HepG2 (cell line): ENCODE results near the gene TBC1D4. TPM values are rescaled to one million over a fixed set of nuclear protein-coding genes. Genes with fewer than 3 reads are reported as not detected.

Experiments
- ATAC-seq: fragments of 200-7000 bp; cut with Tn5 transposase; 3 replicates; pipeline ENCODE4 v1.9.1; 2020; ENCODE audit warnings: mild to moderate bottlenecking, moderate library complexity
- BruUV-seq: library from RNA; stranded (reverse); fragments of 400-500 nt; replicated peaks from 2 replicates; lab custom pipeline; 2021; lab: Mats Ljungman, UMichigan
- CTCF ChIA-PET: fragments of 300-600 bp; formaldehyde crosslinking; extraction: SDS; loops from one replicate; lab custom pipeline; 2021; ENCODE audit warnings: low total read pairs, inconsistent platforms, low intra/inter-chr PET ratio; lab: Yijun Ruan, JAX
- POLR2A ChIA-PET: fragments of 350-600 bp; sonication (Branson Sonifier 250); formaldehyde crosslinking; loops from one replicate; lab custom pipeline; 2020; ENCODE audit warnings: antibody characterized with exemption, inconsistent platforms; lab: Yijun Ruan, JAX
- DNase-seq: peaks from one replicate; pipeline ENCODE4 v3.0.0-alpha.2; 2015; ENCODE audit warnings: low spot score
- FAIRE-seq: peaks from 3 replicates; lab custom pipeline; 2011; peaks lifted over from hg19 to GRCh38; lab: Jason Lieb, UNC
- H2AFZ ChIP-seq: one replicate; pipeline ENCODE4 v1.6.1; 2011; ENCODE audit warnings: low read length, inconsistent platforms
- H3K27ac ChIP-seq: fragments of 300-600 bp; 3 replicates; pipeline ENCODE4 v1.8.0; 2011; ENCODE audit warnings: mixed run types, mild to moderate bottlenecking, mixed read lengths, low read length, inconsistent platforms; ENCODE audit not compliant: insufficient read depth; ENCODE audit errors: extremely low read length
- H3K27me3 ChIP-seq, 2 experiments: fragments of 200-600 bp in 1 of 2; 2 replicates in 1 of 2; 3 replicates in 1 of 2; pipeline versions ENCODE4 v1.6.0 to v1.8.0; 2011; ENCODE audit warnings: low read length in 2 of 2, mild to moderate bottlenecking in 2 of 2, moderate library complexity in 2 of 2, inconsistent platforms in 1 of 2; ENCODE audit not compliant: insufficient read depth in 2 of 2, control insufficient read depth in 1 of 2
- H3K36me3 ChIP-seq, 2 experiments: fragments of 200-600 bp in 1 of 2; replicated peaks in 1 of 2; 2 replicates in 1 of 2; 3 replicates in 1 of 2; pipeline versions ENCODE4 v1.5.1 to v1.8.0; 2011; ENCODE audit warnings: low read length in 2 of 2, inconsistent platforms in 1 of 2; ENCODE audit not compliant: insufficient read depth in 2 of 2, control insufficient read depth in 1 of 2
- H3K4me1 ChIP-seq: 2 replicates; pipeline ENCODE4 v1.5.1; 2012; ENCODE audit warnings: low read length, inconsistent platforms; ENCODE audit not compliant: insufficient read depth
- H3K4me2 ChIP-seq: 2 replicates; pipeline ENCODE4 v1.6.0; 2011; ENCODE audit warnings: low read depth, low read length, inconsistent platforms
- H3K4me3 ChIP-seq, 3 experiments: fragments of 200-600 bp in 1 of 3; sonication (generic), shearing (Covaris generic) in 1 of 3; replicated peaks in 1 of 3; 2 replicates each; pipeline ENCODE4 v1.5.1; 2011 to 2016; ENCODE audit warnings: low read length in 3 of 3, inconsistent platforms in 2 of 3, low read depth in 2 of 3, mild to moderate bottlenecking in 2 of 3, control low read depth in 1 of 3, mixed read lengths in 1 of 3; ENCODE audit not compliant: insufficient read depth in 1 of 3
- H3K79me2 ChIP-seq: one replicate; pipeline ENCODE4 v1.6.1; 2011; ENCODE audit warnings: low read length, inconsistent platforms; ENCODE audit not compliant: insufficient read depth
- H3K9ac ChIP-seq: 2 replicates; pipeline ENCODE4 v1.6.0; 2011; ENCODE audit warnings: mild to moderate bottlenecking, low read depth, low read length, inconsistent platforms; ENCODE audit not compliant: insufficient read depth
- H3K9me3 ChIP-seq: 2 replicates; pipeline ENCODE4 v1.5.1; 2012; ENCODE audit warnings: mild to moderate bottlenecking, low read length
- H4K20me1 ChIP-seq: 2 replicates; pipeline ENCODE4 v1.6.0; 2011; ENCODE audit warnings: inconsistent platforms, mild to moderate bottlenecking, low read length, moderate library complexity; ENCODE audit not compliant: insufficient read depth
- ATRX ChIP-seq: sonication (generic); formaldehyde crosslinking; IDR thresholded peaks from 2 replicates; pipeline ENCODE4 v1.4.0; 2020; ENCODE audit warnings: missing genetic modification reagents, borderline replicate concordance
- CHD4 ChIP-seq: fragments of 200-600 bp; sonication (generic); IDR thresholded peaks from 2 replicates; pipeline ENCODE4 v1.7.0; 2017; ENCODE audit warnings: mild to moderate bottlenecking, low read length, borderline replicate concordance
- DPF2 ChIP-seq: sonication (generic); formaldehyde crosslinking; IDR thresholded peaks from 2 replicates; pipeline ENCODE4 v1.4.0; 2020; ENCODE audit warnings: mild to moderate bottlenecking, low read depth, missing genetic modification reagents, borderline replicate concordance
- ISL2 ChIP-seq: sonication (generic); formaldehyde crosslinking; IDR thresholded peaks from 2 replicates; pipeline ENCODE4 v1.5.0; 2020; ENCODE audit warnings: missing genetic modification reagents
- MXI1 ChIP-seq: IDR thresholded peaks from 3 replicates; pipeline ENCODE4 v1.6.1; 2012; ENCODE audit warnings: low read depth, low read length, inconsistent platforms, borderline replicate concordance
- NFKBIZ ChIP-seq: IDR thresholded peaks from 2 replicates; pipeline ENCODE4 v1.6.1; 2018; ENCODE audit warnings: missing genetic modification reagents, missing compliant biosample characterization
- RAD51 ChIP-seq: fragments of 450-650 bp; IDR thresholded peaks from 2 replicates; pipeline ENCODE4 v1.6.1; 2016; ENCODE audit warnings: borderline replicate concordance
- SETDB1 ChIP-seq: sonication (generic); formaldehyde crosslinking; IDR thresholded peaks from 2 replicates; pipeline ENCODE4 v1.5.1; 2020; ENCODE audit warnings: missing genetic modification reagents, mild to moderate bottlenecking, borderline replicate concordance
- TAF15 ChIP-seq: fragments of 200-400 bp; formaldehyde crosslinking; IDR thresholded peaks from one replicate; pipeline ENCODE4 v1.6.1; 2018; ENCODE audit warnings: mild to moderate bottlenecking, low read depth, low read length; ENCODE audit not compliant: poor library complexity, severe bottlenecking
- TBP ChIP-seq: sonication (generic); formaldehyde crosslinking; IDR thresholded peaks from 2 replicates; pipeline ENCODE4 v1.5.0; 2020; ENCODE audit warnings: missing genetic modification reagents
- ZNF282 ChIP-seq: fragments of 450-650 bp; IDR thresholded peaks from 2 replicates; pipeline ENCODE4 v1.6.1; 2018; ENCODE audit not compliant: partially characterized antibody
- ZNF382 ChIP-seq: sonication (generic); formaldehyde crosslinking; IDR thresholded peaks from 2 replicates; pipeline ENCODE4 v1.5.0; 2020; ENCODE audit warnings: missing genetic modification reagents, mild to moderate bottlenecking, borderline replicate concordance
- ZNF567 ChIP-seq: sonication (generic); formaldehyde crosslinking; IDR thresholded peaks from 2 replicates; pipeline ENCODE4 v1.8.1; 2023; ENCODE audit warnings: mild to moderate bottlenecking, missing genetic modification reagents, borderline replicate concordance
- ZNF790 ChIP-seq: sonication (generic); formaldehyde crosslinking; IDR thresholded peaks from 2 replicates; pipeline ENCODE4 v1.8.0; 2022; ENCODE audit warnings: missing genetic modification reagents, mild to moderate bottlenecking, borderline replicate concordance
- ZNF883 ChIP-seq: sonication (generic); formaldehyde crosslinking; IDR thresholded peaks from 2 replicates; pipeline ENCODE4 v1.5.1; 2020; ENCODE audit warnings: mild to moderate bottlenecking, missing genetic modification reagents; ENCODE audit errors: not compliant biosample characterization
- ZSCAN12 ChIP-seq: sonication (generic); formaldehyde crosslinking; IDR thresholded peaks from 2 replicates; pipeline ENCODE4 v1.9.0; 2021; ENCODE audit warnings: mild to moderate bottlenecking, missing genetic modification reagents
- WGBS: methylation state at CpG from one replicate; pipeline ENCODE4 v1.1.6; 2017; ENCODE audit warnings: low lambda C conversion rate; 5-methylcytosine and 5-hydroxymethylcytosine counted together
- in situ Hi-C: cut with HindIII; loops from 2 replicates; pipeline ENCODE4 v1.10.0; 2017; ENCODE audit warnings: low pct_unique_long_range_greater_than_20kb; ENCODE audit not compliant: extremely low pct_ligation_motif_present
- intact Hi-C: fragments of 100-400 bp; cut with micrococcal nuclease; formaldehyde crosslinking; loops from one replicate; pipeline ENCODE4 v1.10.0; 2022; ENCODE audit not compliant: unreplicated experiment
- polyA plus RNA-seq, 8 experiments: library from polyadenylated mRNA; depleted of rRNA in 3 of 8; stranded (reverse) in 7 of 8; unstranded in 1 of 8; fragments of >200 nt; fragmentation: Illumina TruSeq in 4 of 8; extraction: Trizol in 4 of 8; gene quantifications; 2 replicates each; pipeline versions ENCODE4 v1.2.1 to v1.2.3, GENCODE V29; 2011 to 2016; ENCODE audit warnings: low read depth in 4 of 8, missing spikeins in 1 of 8, mixed read lengths in 1 of 8; ENCODE audit not compliant: insufficient read depth in 1 of 8
- total RNA-seq, 5 experiments: library from RNA; depleted of rRNA; stranded (reverse); fragments of >200 nt; fragmentation: Illumina TruSeq; extraction: Trizol; gene quantifications; 2 replicates each; pipeline ENCODE4 v1.2.3, GENCODE V29; 2016; ENCODE audit warnings: low read depth in 1 of 5
- TF ChIP-seq, protein P1 (sequence below): sonication (generic); formaldehyde crosslinking; IDR thresholded peaks from 2 replicates; pipeline ENCODE4 v1.8.0; 2022; ENCODE audit warnings: mild to moderate bottlenecking, missing genetic modification reagents
- TF ChIP-seq, protein P2 (sequence below): sonication (generic); formaldehyde crosslinking; IDR thresholded peaks from 2 replicates; pipeline ENCODE4 v1.4.0; 2020; ENCODE audit warnings: mild to moderate bottlenecking, missing genetic modification reagents
- TF ChIP-seq, protein P3 (sequence below): IDR thresholded peaks from 2 replicates; pipeline ENCODE4 v1.6.1; 2016; ENCODE audit warnings: low read depth, borderline replicate concordance
- TF ChIP-seq, protein P4 (sequence below): sonication (generic); formaldehyde crosslinking; conservative IDR thresholded peaks from 2 replicates; pipeline ENCODE4 v1.4.0; 2020; ENCODE audit warnings: missing genetic modification reagents
- TF ChIP-seq, protein P5 (sequence below): IDR thresholded peaks from 2 replicates; pipeline ENCODE4 v1.6.1; 2018; ENCODE audit warnings: missing genetic modification reagents

TBC1D4 gene
- total and polyA plus RNA-seq, 2 of the 13 experiments (the other 11 are each of a cell fraction or from before 2014, with no cell fraction given): 35.9 to 64.4 TPM

DNA sequence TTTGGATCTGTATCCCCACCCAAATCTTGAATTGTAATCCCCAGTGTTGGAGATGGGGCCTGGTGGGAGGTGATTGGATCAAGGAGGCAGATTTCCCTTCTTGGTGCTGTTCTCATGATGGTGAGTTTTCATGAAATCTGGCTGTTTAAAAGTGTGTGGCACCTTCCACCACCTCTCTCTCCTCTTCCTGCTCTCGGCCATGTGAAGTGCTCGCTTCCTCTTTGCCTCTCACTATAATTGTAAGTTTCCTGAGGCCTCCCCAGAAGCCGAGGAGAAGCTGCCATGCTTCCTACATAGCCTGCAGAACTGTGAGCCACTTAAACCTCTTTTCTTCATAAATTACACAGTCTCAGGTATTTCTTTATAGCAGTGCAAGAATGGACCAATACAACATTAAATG is 40.0 kb upstream of the TBC1D4 start (continued):
- TF ChIP-seq ZNF883: no peak
- no peak for TF ChIP-seq MXI1
- no peak for TF ChIP-seq RAD51
- TF ChIP-seq, protein P1, sequence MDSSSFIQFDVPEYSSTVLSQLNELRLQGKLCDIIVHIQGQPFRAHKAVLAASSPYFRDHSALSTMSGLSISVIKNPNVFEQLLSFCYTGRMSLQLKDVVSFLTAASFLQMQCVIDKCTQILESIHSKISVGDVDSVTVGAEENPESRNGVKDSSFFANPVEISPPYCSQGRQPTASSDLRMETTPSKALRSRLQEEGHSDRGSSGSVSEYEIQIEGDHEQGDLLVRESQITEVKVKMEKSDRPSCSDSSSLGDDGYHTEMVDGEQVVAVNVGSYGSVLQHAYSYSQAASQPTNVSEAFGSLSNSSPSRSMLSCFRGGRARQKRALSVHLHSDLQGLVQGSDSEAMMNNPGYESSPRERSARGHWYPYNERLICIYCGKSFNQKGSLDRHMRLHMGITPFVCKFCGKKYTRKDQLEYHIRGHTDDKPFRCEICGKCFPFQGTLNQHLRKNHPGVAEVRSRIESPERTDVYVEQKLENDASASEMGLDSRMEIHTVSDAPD: no peak
- no peak for TF ChIP-seq ZNF282
- no peak for TF ChIP-seq TAF15
- TF ChIP-seq, protein P2, sequence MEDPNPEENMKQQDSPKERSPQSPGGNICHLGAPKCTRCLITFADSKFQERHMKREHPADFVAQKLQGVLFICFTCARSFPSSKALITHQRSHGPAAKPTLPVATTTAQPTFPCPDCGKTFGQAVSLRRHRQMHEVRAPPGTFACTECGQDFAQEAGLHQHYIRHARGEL (CRISPR knock-in tag): no peak
- TF ChIP-seq, all 625 proteins: peak for 0

DNA sequence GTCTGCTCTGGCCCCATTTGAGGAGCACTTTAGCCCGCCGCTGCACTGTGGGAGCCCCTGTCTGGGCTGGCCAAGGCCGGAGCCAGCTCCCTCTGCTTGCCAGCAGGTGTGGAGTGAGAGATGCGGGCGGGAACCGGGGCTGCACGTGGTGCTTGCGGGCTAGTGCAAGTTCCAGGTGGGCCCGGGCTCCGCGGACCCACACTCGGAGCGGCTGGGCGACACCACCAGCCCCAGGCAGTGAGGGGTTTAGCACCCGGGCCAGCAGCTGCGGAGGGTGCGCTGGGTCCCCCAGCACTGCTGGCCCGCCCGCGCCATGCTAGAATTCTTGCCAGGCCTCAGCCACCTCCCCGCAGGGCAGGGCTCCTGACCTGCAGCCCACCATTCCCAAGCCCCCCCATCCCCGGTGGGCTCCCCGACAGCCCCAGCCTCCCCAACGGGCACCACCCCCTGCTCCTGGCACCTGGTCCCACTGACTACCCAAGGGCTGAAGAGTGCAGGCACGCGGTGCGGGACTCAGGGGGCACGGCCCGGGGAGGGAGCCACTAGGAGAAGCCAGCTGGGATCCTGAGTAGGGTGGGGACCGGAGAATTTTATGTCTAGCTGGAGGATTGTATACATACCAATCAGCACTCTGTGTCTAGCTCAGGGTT is 36.6 kb upstream of the TBC1D4 start:
- intact Hi-C loops (no loop called here), in situ Hi-C loops (no loop called here)
- FAIRE-seq (no peak), ATAC-seq (no peak), DNase-seq (no peak)
- H3K27ac ChIP-seq: no peak overlapping the region
- H3K4me2 ChIP-seq: no peak overlapping the region
- no peak overlapping the region for H3K4me3 ChIP-seq
- H3K36me3 ChIP-seq: no peaks in the 10 kb centered on the region
- CTCF ChIA-PET: no interaction called here
- H3K79me2 ChIP-seq: no peaks in the 10 kb centered on the region
- no peak overlapping the region for H2AFZ ChIP-seq
- BruUV-seq: no TSS peak
- POLR2A ChIA-PET: no interaction called here
- 88% methylated on average over 23 of the region's 30 CpGs for WGBS
- H3K4me1 ChIP-seq: 0 out of 2 replicates have a peak, but pooled peaks cover 4% of the 10 kb centered on the region
- no peaks in the 10 kb centered on the region for H3K9me3 ChIP-seq
- no peaks in the 10 kb centered on the region for H3K27me3 ChIP-seq
- H3K9ac ChIP-seq: no peak overlapping the region
- no peaks in the 10 kb centered on the region for H4K20me1 ChIP-seq
- TF ChIP-seq ZNF382 (no peak), CHD4 (no peak), ZSCAN12 (CRISPR knock-in tag) (no peak), ZNF790 (CRISPR knock-in tag) (no peak), NFKBIZ (CRISPR knock-in tag) (no peak), ATRX (CRISPR knock-in tag) (no peak), TBP (CRISPR knock-in tag) (no peak), ZNF567 (CRISPR knock-in tag) (no peak), SETDB1 (CRISPR knock-in tag) (no peak), DPF2 (no peak), ISL2 (no peak)
- TF ChIP-seq, protein P3, sequence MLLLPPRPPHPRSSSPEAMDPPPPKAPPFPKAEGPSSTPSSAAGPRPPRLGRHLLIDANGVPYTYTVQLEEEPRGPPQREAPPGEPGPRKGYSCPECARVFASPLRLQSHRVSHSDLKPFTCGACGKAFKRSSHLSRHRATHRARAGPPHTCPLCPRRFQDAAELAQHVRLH (CRISPR knock-in tag): no peak
- TF ChIP-seq, protein P4, sequence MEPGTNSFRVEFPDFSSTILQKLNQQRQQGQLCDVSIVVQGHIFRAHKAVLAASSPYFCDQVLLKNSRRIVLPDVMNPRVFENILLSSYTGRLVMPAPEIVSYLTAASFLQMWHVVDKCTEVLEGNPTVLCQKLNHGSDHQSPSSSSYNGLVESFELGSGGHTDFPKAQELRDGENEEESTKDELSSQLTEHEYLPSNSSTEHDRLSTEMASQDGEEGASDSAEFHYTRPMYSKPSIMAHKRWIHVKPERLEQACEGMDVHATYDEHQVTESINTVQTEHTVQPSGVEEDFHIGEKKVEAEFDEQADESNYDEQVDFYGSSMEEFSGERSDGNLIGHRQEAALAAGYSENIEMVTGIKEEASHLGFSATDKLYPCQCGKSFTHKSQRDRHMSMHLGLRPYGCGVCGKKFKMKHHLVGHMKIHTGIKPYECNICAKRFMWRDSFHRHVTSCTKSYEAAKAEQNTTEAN (CRISPR knock-in tag): no peak
- TF ChIP-seq, protein P5, sequence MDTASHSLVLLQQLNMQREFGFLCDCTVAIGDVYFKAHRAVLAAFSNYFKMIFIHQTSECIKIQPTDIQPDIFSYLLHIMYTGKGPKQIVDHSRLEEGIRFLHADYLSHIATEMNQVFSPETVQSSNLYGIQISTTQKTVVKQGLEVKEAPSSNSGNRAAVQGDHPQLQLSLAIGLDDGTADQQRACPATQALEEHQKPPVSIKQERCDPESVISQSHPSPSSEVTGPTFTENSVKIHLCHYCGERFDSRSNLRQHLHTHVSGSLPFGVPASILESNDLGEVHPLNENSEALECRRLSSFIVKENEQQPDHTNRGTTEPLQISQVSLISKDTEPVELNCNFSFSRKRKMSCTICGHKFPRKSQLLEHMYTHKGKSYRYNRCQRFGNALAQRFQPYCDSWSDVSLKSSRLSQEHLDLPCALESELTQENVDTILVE (CRISPR knock-in tag): no peak
